Endothelial cell of umbilical vein (primary cell): Measurements from ENCODE around the gene SCAPER. TPM values are rescaled to one million over a fixed set of nuclear protein-coding genes. Genes with fewer than 3 reads are reported as not detected.

Experiments
- BruUV-seq: library from RNA; stranded (reverse); fragments of 400-500 nt; replicated peaks from 2 replicates; lab custom pipeline; 2021; lab: Mats Ljungman, UMichigan
- CTCF ChIA-PET: fragments of 300-600, 350-600 bp; sonication (Branson Sonifier 250); formaldehyde crosslinking; loops from one replicate; lab custom pipeline; 2021; ENCODE audit warnings: antibody characterized with exemption, inconsistent platforms; lab: Charles Lee
- POLR2A ChIA-PET: fragments of 300-600, 350-600 bp; sonication (Branson Sonifier 250); formaldehyde crosslinking; loops from one replicate; lab custom pipeline; 2021; ENCODE audit warnings: antibody characterized with exemption, inconsistent platforms; lab: Charles Lee
- DNase-seq: peaks from one replicate; pipeline ENCODE4 v3.0.0-alpha.2; 2011; ENCODE audit warnings: low read depth, low spot score
- FAIRE-seq: peaks from 2 replicates; lab custom pipeline; 2011; peaks lifted over from hg19 to GRCh38; lab: Jason Lieb, UNC
- H2AFZ ChIP-seq: 2 replicates; pipeline ENCODE4 v1.6.0; 2012; ENCODE audit warnings: low read depth, low read length, control low read depth, inconsistent platforms
- H3K27ac ChIP-seq: 2 replicates; pipeline ENCODE4 v1.5.1; 2011; ENCODE audit warnings: low read depth, mild to moderate bottlenecking, control low read depth, low read length, moderate library complexity; ENCODE audit not compliant: insufficient read depth
- H3K27me3 ChIP-seq, 2 experiments: 2 replicates each; pipeline versions ENCODE4 v1.6.0 to v1.6.1; 2011; ENCODE audit warnings: low read length in 2 of 2, mixed read lengths in 1 of 2; ENCODE audit not compliant: control insufficient read depth in 2 of 2, insufficient read depth in 2 of 2
- H3K36me3 ChIP-seq, 2 experiments: 2 replicates in 1 of 2; 3 replicates in 1 of 2; pipeline ENCODE4 v1.5.1; 2011; ENCODE audit warnings: low read length in 2 of 2, mild to moderate bottlenecking in 1 of 2, moderate library complexity in 1 of 2; ENCODE audit not compliant: control insufficient read depth in 2 of 2, insufficient read depth in 2 of 2; ENCODE audit errors: extremely low read depth in 1 of 2
- H3K4me1 ChIP-seq: 3 replicates; pipeline ENCODE4 v1.5.1; 2011; ENCODE audit warnings: mild to moderate bottlenecking, low read length; ENCODE audit not compliant: control insufficient read depth, insufficient read depth; ENCODE audit errors: extremely low read depth
- H3K4me2 ChIP-seq: 2 replicates; pipeline ENCODE4 v1.6.1; 2011; ENCODE audit warnings: low read length, control low read depth, mixed read lengths; ENCODE audit not compliant: insufficient read depth
- H3K4me3 ChIP-seq, 3 experiments: fragments of 200-600 bp in 1 of 3; sonication (generic), shearing (Covaris generic) in 1 of 3; replicated peaks in 1 of 3; 2 replicates each; pipeline ENCODE4 v1.5.1; 2011 to 2016; ENCODE audit warnings: control low read depth in 3 of 3, low read length in 3 of 3, mild to moderate bottlenecking in 2 of 3, inconsistent platforms in 1 of 3, low read depth in 1 of 3, moderate library complexity in 1 of 3; ENCODE audit not compliant: insufficient read depth in 1 of 3
- H3K79me2 ChIP-seq: 2 replicates; pipeline ENCODE4 v1.6.0; 2012; ENCODE audit warnings: low read length, inconsistent platforms; ENCODE audit not compliant: control insufficient read depth, insufficient read depth
- H3K9ac ChIP-seq: replicated peaks from 2 replicates; pipeline ENCODE3; 2011; ENCODE audit warnings: low read length, control low read depth; ENCODE audit not compliant: insufficient read depth; ENCODE audit errors: extremely low read depth
- H3K9me1 ChIP-seq: replicated peaks from 3 replicates; pipeline ENCODE4 v1.6.0; 2011; ENCODE audit warnings: mild to moderate bottlenecking, low read length; ENCODE audit not compliant: control insufficient read depth, insufficient read depth; ENCODE audit errors: extremely low read depth
- H3K9me3 ChIP-seq: replicated peaks from 2 replicates; pipeline ENCODE4 v1.5.1; 2012; ENCODE audit warnings: low read length, inconsistent platforms; ENCODE audit not compliant: control insufficient read depth, insufficient read depth
- H4K20me1 ChIP-seq: replicated peaks from 2 replicates; pipeline ENCODE3; 2011; ENCODE audit warnings: mild to moderate bottlenecking, low read length; ENCODE audit not compliant: control insufficient read depth, insufficient read depth; ENCODE audit errors: extremely low read depth
- CTCF ChIP-seq, 2 donors: IDR thresholded peaks; 1 replicate in 1 of 2; 2 replicates in 1 of 2; pipeline ENCODE4 v1.5.1; 2011; ENCODE audit warnings: low read length in 2 of 2, mild to moderate bottlenecking in 2 of 2, moderate library complexity in 2 of 2, control low read depth in 1 of 2, inconsistent platforms in 1 of 2, low read depth in 1 of 2; ENCODE audit not compliant: insufficient read depth in 1 of 2; ENCODE audit errors: extremely low read depth in 1 of 2
- EZH2 ChIP-seq: IDR thresholded peaks from 2 replicates; pipeline ENCODE4 v1.6.1; 2012; ENCODE audit warnings: borderline replicate concordance, low read depth, mild to moderate bottlenecking, moderate library complexity, low read length, inconsistent platforms; ENCODE audit not compliant: severe bottlenecking
- FOS ChIP-seq: IDR thresholded peaks from 2 replicates; pipeline ENCODE4 v1.6.1; 2011; ENCODE audit warnings: mild to moderate bottlenecking, low read length, moderate library complexity, borderline replicate concordance; ENCODE audit not compliant: insufficient read depth
- GATA2 ChIP-seq: IDR thresholded peaks from 2 replicates; pipeline ENCODE4 v1.7.0; 2011; ENCODE audit warnings: low read depth, mild to moderate bottlenecking, moderate library complexity, mixed read lengths, low read length; ENCODE audit not compliant: insufficient read length, insufficient read depth
- JUN ChIP-seq: IDR thresholded peaks from 2 replicates; pipeline ENCODE4 v1.6.1; 2011; ENCODE audit warnings: borderline replicate concordance, low read depth; ENCODE audit not compliant: insufficient read length, insufficient read depth
- MAX ChIP-seq: IDR thresholded peaks from 2 replicates; pipeline ENCODE4 v1.6.1; 2011; ENCODE audit not compliant: insufficient read depth, insufficient read length
- MYC ChIP-seq: IDR thresholded peaks from one replicate; pipeline ENCODE4 v1.6.1; 2011; ENCODE audit warnings: mild to moderate bottlenecking, low read depth, low read length
- POLR2A ChIP-seq: IDR thresholded peaks from 2 replicates; pipeline ENCODE4 v1.6.1; 2012; ENCODE audit warnings: low read depth, mild to moderate bottlenecking, control low read depth, low read length
- POLR2AphosphoS5 ChIP-seq: IDR thresholded peaks from 2 replicates; pipeline ENCODE4 v1.6.1; 2012; ENCODE audit warnings: low read depth, mild to moderate bottlenecking, control low read depth, low read length, moderate library complexity; ENCODE audit not compliant: insufficient read depth
- dilution Hi-C: fragments of 300-500 bp; cut with MboI; formaldehyde crosslinking; loops from one replicate; pipeline ENCODE4 v1.15.0; 2019; ENCODE audit warnings: low sequenced_read_pairs; ENCODE audit not compliant: extremely low pct_ligation_motif_present
- intact Hi-C: fragments of 100-400 bp; cut with micrococcal nuclease; formaldehyde crosslinking; loops from one replicate; pipeline ENCODE4 v1.10.0; 2022
- polyA plus RNA-seq, 4 experiments: library from polyadenylated mRNA; depleted of rRNA in 3 of 4; stranded (reverse) in 3 of 4; unstranded in 1 of 4; fragments of >200 nt; gene quantifications; 2 replicates each; pipeline versions ENCODE4 v1.2.1 to v1.2.3, GENCODE V29; 2011 to 2012; ENCODE audit warnings: missing spikeins in 1 of 4
- total RNA-seq: library from RNA; stranded (reverse); gene quantifications from 2 replicates; pipeline ENCODE4 v1.2.3, GENCODE V29; 2021

Gene SCAPER
- total and polyA plus RNA-seq, 2 donors (not counting 3 experiments of a cell fraction or from before 2014, with no cell fraction given): 2.7 to 12.7 TPM

- no peaks in the 10 kb centered on the region for H3K79me2 ChIP-seq
- H3K27ac ChIP-seq: no peak overlapping the region
- BruUV-seq: no TSS peak
- no peak overlapping the region for H3K9ac ChIP-seq
- DNase-seq: no peak
- TF ChIP-seq EZH2 (no peak), POLR2A (no peak), CTCF (IDR thresholded peaks at IDR 0.05; ENCODE audit: extremely low read depth in 1 of 2, insufficient read depth in 1 of 2, low read depth in 1 of 2, low read length in 2 of 2) (no peak), MYC (no peak), GATA2 (no peak), POLR2AphosphoS5 (no peak), MAX (no peak), JUN (no peak), FOS (no peak)
- POLR2A ChIA-PET: no interaction called here
- H3K4me1 ChIP-seq: peaks cover 11% of the 10 kb centered on the region
- FAIRE-seq: no peak
- no peaks in the 10 kb centered on the region for H3K36me3 ChIP-seq
- dilution Hi-C loops (no loop called here), intact Hi-C loops (no loop called here)
- H3K9me1 ChIP-seq: no peaks in the 10 kb centered on the region
- no peaks in the 10 kb centered on the region for H3K9me3 ChIP-seq
- no peak overlapping the region for H3K4me3 ChIP-seq
- H3K4me2 ChIP-seq: no peak overlapping the region
- no peaks in the 10 kb centered on the region for H3K27me3 ChIP-seq
- CTCF ChIA-PET: no interaction called here
- H2AFZ ChIP-seq: no peak overlapping the region
- H4K20me1 ChIP-seq: no peaks in the 10 kb centered on the region
Measured at GRCh38 chr15:76381366-76381765, 523.8 kb downstream of the SCAPER start.
